EH (cell line): ENCODE measurements around the gene OR51E1.

ENCODE experiments used
- DNase-seq: peaks from one replicate; pipeline ENCODE4 v3.0.0-alpha.2; 2015; ENCODE audit warnings: low read depth

The OR51E1 gene

GRCh38 chr11:4654635-4655369 lies 11.0 kb downstream of the OR51E1 start:
- no peak for DNase-seq

GRCh38 chr11:4658629-4659445 lies 15.1 kb downstream of the OR51E1 start:
- DNase-seq, result no peak

GRCh38 chr11:4662876-4663275 lies 19.1 kb downstream of the OR51E1 start:
- no peak for DNase-seq

GRCh38 chr11:4664183-4664582 lies 20.4 kb downstream of the OR51E1 start:
- no peak for DNase-seq

- DNase-seq, result no peak
These were observed 21.0 kb downstream of the OR51E1 start for GRCh38 chr11:4664786-4665185.

GRCh38 chr11:4665424-4665823 lies 21.6 kb downstream of the OR51E1 start:
- DNase-seq, result no peak

GRCh38 chr11:4671741-4672140 lies 28.0 kb downstream of the OR51E1 start:
- DNase-seq, result no peak

GRCh38 chr11:4672470-4672869 lies 28.7 kb downstream of the OR51E1 start:
- DNase-seq, result peak; percentile 27

- DNase-seq, result no peak
These were observed 30.0 kb downstream of the OR51E1 start for GRCh38 chr11:4673781-4674180.

- no peak for DNase-seq
These were observed 34.2 kb downstream of the OR51E1 start for GRCh38 chr11:4677948-4678347.

GRCh38 chr11:4680341-4680740 lies 36.6 kb downstream of the OR51E1 start:
- DNase-seq, result no peak

- peak; percentile 33 for DNase-seq
These were observed 39.0 kb downstream of the OR51E1 start for GRCh38 chr11:4682623-4683419.

GRCh38 chr11:4684631-4685285 lies 41.0 kb downstream of the OR51E1 start:
- no peak for DNase-seq

GRCh38 chr11:4695442-4695841 lies 51.7 kb downstream of the OR51E1 start:
- peak; percentile 1 for DNase-seq

GRCh38 chr11:4697585-4697984 lies 53.8 kb downstream of the OR51E1 start, which contains the start of gene OR51E2:
TSS of gene OR51E2 (minus strand) at chr11:4697853. CDS start at chr11:4682711, 15,142 bp downstream.
- peak; percentile 23 for DNase-seq

GRCh38 chr11:4699697-4700435 lies 56.1 kb downstream of the OR51E1 start:
- DNase-seq, result no peak

GRCh38 chr11:4700436-4700820 lies 56.6 kb downstream of the OR51E1 start:
- DNase-seq, result no peak

GRCh38 chr11:4704054-4704789 lies 60.4 kb downstream of the OR51E1 start, which contains the start of gene MMP26:
TSS of gene MMP26 (plus strand) at chr11:4704784.
- DNase-seq, result no peak

GRCh38 chr11:4704790-4705334 lies 61.1 kb downstream of the OR51E1 start:
- no peak for DNase-seq
